ES-I3 (cell line): ENCODE results near the gene RAMP2.

Source experiments
- H3K36me3 ChIP-seq: 2 replicates; pipeline ENCODE4 v1.6.1; 2013; ENCODE audit warnings: mild to moderate bottlenecking, low read length, control low read depth, moderate library complexity; ENCODE audit not compliant: insufficient read depth
- H3K4me1 ChIP-seq: 2 replicates; pipeline ENCODE4 v1.6.1; 2013; ENCODE audit warnings: mild to moderate bottlenecking, control low read depth, low read length; ENCODE audit not compliant: insufficient read depth
- H3K9ac ChIP-seq: 2 replicates; pipeline ENCODE4 v1.6.1; 2013; ENCODE audit warnings: low read depth, mild to moderate bottlenecking, low read length, moderate library complexity
- H3K9me3 ChIP-seq: 2 replicates; pipeline ENCODE4 v1.6.1; 2013; ENCODE audit warnings: mild to moderate bottlenecking, low read length, moderate library complexity; ENCODE audit not compliant: control insufficient read depth, insufficient read depth

Gene RAMP2

DNA sequence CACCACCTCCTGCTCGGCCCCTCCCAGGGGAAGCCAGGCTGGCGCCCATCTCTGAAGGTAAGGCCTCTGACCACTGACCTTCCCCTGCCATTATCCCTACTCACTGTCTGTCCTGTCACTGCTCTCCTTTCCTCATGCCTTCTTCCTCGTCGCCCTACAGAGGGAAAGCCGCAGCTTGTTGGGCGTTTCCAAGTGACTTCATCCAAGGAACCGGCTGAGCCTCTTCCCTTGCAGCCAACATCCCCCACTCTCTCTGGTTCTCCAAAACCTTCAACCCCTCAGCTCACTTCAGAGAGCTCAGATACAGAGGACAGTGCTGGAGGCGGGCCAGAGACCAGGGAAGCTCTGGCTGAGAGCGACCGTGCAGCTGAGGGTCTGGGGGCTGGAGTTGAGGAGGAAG is 34.4 kb downstream of the RAMP2 start:
- Histone ChIP-seq H3K36me3 (no peaks in the 10 kb centered on the region), H3K4me1 (0 out of 2 replicates have a peak, but pooled peaks cover 5% of the 10 kb centered on the region), H3K9ac (no peak overlapping the region), H3K9me3 (no peaks in the 10 kb centered on the region)

DNA sequence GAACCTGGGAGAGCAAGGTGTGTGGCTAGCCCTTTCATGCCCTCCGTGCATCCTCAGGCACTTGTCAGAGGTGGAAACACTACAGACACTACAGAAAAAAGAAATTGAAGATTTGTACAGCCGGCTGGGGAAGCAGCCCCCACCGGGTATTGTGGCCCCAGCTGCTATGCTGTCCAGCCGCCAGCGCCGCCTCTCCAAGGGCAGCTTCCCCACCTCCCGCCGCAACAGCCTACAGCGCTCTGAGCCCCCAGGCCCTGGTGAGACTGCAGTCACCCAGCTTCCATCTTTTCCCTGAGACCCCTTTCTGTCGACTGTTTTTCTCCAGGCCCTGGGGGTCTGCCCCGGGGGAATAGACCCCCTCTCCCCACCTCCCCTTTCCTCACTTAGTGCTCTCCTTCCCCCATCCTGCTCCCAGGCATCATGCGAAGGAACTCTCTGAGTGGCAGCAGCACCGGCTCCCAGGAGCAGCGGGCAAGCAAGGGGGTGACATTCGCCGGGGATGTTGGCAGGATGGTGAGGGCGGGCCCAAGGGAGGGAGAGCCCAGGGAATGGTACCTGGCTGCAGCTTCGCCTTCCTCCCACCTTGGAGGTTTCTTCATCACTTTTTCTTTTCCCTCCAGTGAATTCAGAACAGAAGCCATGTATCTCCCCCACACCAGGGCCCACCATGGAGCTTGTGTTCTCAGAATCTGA is 35.2 kb downstream of the RAMP2 start:
- H3K9ac ChIP-seq = no peak overlapping the region
- H3K9me3 ChIP-seq = no peaks in the 10 kb centered on the region
- no peaks in the 10 kb centered on the region for H3K36me3 ChIP-seq
- 0 out of 2 replicates have a peak, but pooled peaks cover 5% of the 10 kb centered on the region for H3K4me1 ChIP-seq

DNA sequence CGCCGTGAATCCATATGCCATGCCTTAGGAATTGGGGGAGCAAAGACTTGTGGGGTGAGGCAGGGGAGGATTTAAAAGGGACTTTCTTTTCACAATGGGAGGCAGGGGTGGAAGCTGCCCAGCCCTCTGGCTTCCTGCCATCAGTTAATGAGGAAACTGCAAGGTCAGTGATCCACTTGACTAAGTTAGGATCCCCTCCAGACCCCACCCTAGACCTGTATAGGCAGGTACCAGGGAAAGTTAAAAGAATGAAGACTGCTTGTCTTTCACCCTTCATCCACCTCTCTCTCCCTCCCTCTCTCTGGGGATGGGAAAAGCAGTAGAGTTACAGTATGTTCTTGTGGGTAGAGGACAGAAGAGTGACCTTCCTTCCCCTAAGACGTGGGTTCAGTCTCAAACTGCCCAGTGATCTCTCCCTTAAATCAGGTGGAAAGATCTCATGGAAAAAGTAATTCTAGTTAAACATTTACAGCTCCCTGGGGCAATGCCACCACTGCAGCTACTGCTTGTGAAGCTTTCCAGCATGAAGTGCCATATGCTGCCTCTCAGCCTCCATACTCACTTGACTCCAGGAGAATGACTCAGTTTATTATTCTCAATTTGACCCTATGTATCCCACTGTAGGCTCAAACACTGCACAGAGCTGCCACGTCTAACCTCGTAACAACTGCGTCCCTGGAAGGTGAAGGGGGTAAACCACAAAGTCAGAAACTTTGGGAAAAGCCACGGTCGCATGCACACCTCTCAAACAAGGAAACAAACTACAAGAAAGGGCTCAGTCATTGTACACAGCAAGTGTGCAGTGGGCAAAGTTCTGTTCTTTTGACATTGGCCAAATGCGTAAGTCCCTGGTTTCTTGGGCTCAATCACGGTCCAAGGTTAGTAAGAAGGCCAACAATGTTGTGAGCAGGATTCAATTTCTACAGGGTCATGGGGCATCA is 36.3 kb downstream of the RAMP2 start:
- H3K36me3 ChIP-seq = no peaks in the 10 kb centered on the region
- H3K9me3 ChIP-seq = no peaks in the 10 kb centered on the region
- peak overlapping the region; percentile 92 for H3K9ac ChIP-seq
- H3K4me1 ChIP-seq = 0 out of 2 replicates have a peak, but pooled peaks cover 5% of the 10 kb centered on the region

DNA sequence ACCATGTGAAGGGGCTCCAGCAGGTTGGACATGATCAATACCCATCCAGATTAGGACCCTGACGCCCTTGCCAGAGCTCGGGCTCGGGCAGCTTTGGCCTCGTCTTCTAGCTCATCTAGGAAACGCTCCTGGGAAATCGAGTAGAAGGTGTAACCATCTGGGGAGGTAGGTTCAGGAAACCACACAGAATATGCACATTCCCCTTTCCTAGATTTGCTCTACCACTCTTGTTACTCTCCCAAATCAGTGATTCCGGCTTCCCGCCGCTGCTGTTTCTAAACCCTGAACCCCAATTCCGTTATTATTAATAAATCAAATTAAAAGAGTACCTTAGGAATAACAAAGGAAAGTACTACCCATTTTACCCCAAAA is 37.0 kb downstream of the RAMP2 start:
- Histone ChIP-seq H3K9ac (peak overlapping the region; percentile 92), H3K36me3 (no peaks in the 10 kb centered on the region), H3K4me1 (0 out of 2 replicates have a peak, but pooled peaks cover 5% of the 10 kb centered on the region), H3K9me3 (no peaks in the 10 kb centered on the region)

DNA sequence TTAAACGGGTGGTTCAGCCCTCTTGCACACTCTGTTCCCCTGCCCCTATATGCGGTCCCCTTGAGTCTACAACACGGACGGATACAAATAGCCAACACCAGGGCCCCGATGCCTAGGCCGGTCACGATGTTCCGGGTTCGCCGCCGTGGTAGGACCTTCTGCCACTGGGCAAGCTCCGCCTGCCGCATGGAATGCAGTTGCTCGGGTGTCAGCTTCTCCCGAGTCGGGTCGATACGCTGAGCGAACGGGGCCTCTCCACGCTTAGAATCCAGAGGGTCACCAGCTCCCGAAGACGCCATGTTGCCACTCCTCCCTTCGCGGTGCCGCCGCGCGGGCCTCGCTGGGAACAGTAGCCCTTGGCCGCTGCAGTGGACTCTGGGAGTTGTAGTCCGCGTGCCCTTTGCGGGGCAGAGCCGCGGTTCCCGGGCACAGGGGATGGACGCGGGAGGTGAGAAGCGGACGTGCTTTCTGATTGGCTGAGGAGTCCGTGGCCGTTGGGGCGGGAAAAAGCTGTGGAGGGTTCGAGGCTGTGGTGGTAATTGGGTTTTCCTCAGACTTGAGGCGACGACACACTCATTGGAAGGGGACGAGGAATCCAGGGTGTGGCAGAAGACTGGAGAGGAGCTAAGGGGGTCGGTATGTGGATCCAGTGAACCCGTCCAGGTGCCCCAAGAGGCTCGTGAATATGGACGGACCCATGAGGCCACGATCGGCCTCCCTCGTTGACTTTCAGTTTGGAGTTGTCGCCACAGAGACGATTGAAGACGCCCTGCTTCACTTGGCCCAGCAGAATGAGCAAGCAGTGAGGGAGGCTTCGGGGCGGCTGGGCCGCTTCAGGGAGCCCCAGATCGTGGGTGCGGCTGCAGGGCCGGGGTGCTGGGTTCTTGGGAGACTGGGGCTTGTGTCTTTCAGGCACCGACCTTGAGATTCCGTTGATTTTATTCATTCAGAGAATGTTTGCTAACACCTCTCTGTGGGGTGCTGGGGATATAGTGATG is 37.7 kb downstream of the RAMP2 start, which contains the start of the genes CNTD1 and COA3:
CNTD1 (plus strand) TSS at position 479 of the 998 bp plus-strand sequence; CDS start at position 686, 207 bp downstream.
COA3 (minus strand) TSS at position 322 of the 998 bp plus-strand sequence; CDS start at position 299, 23 bp downstream.
- 0 out of 2 replicates have a peak, but pooled peaks cover 5% of the 10 kb centered on the region for H3K4me1 ChIP-seq
- no peaks in the 10 kb centered on the region for H3K9me3 ChIP-seq
- peak within 1 kb of the TSS; percentile 92 for H3K9ac ChIP-seq
- no peaks in the 10 kb centered on the region for H3K36me3 ChIP-seq

DNA sequence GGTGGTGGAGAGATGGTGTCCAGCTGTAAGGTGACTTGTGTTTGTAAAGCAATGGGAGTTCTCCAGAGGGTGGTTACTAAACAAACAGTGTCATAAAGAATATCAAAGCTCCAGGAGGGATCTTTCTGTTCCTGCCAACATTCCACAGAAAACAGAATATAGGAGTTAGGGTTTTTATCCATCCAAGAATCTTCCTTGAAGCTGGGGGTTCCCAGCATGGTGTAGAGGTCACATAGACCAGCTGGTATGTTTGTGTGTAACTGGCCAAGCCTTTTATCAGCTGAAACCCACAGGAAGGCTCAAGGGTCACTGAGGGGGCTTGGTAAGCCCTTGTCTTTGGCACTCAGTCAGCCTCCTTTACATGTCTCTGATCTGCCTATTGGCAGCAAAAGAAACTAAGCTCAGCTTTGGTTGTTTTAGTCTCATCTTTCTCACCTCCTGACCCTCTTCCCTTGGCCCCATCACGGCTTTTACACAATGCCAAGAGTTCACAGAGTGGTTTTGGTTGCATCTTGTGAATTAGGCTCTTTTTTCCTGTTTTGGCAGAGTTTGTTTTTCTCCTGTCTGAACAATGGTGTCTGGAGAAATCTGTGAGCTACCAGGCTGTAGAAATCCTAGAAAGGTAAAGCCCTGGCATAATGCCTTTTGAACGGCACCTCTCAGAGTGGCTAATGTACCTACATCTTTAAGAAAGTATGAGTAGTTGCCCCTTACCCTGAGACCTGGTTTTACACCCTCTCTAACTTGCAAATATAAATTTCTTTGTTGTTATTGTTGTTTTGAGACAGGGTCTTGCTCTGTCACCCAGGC is 42.3 kb downstream of the RAMP2 start:
- H3K4me1 ChIP-seq = no peaks in the 10 kb centered on the region
- H3K9ac ChIP-seq = no peak overlapping the region
- no peaks in the 10 kb centered on the region for H3K9me3 ChIP-seq
- H3K36me3 ChIP-seq = no peaks in the 10 kb centered on the region

DNA sequence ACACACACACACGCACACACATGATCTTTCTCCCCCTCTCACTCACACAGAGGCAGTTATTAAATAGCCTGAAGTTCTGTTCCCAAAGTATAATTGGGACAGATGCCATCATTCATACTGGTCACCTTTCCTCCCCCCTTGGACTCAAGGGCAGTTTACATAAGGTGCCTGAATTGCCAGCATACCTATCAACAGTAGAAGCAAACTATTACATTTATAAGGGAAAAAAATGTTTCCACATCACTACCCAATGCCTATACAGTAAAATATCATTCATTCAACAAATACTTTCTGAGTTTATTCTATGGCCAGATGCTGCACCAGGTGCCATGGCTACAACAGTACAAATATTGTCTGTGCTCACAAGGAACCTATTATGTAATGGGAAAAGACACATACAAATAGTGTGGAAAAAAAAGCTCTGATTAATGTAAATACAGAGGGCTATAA is 43.9 kb downstream of the RAMP2 start:
- H3K4me1 ChIP-seq = no peaks in the 10 kb centered on the region
- H3K9me3 ChIP-seq = no peaks in the 10 kb centered on the region
- no peak overlapping the region for H3K9ac ChIP-seq
- no peaks in the 10 kb centered on the region for H3K36me3 ChIP-seq

DNA sequence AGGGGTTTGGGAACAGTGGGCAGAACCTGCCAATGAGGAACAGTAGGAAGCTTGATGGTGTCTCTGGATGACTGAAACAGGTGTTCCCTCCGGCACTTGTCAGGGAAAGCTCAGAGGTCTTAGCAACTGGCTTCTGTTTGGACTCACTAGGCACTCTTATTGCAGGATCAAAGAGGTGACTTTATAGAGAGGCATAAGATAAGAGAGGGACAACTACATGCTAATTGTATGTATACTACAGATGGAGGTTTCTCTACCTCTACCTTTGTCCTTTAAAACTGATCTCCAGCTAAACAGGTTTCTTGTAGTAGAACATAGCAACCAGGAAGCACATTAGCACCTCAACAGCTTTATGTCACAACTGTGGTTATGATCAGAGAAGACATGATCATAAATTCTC is 45.2 kb downstream of the RAMP2 start:
- no peaks in the 10 kb centered on the region for H3K9me3 ChIP-seq
- H3K36me3 ChIP-seq = peaks cover 5% of the 10 kb centered on the region; the same call in 1 of the 2 replicates
- no peaks in the 10 kb centered on the region for H3K4me1 ChIP-seq
- no peak overlapping the region for H3K9ac ChIP-seq

DNA sequence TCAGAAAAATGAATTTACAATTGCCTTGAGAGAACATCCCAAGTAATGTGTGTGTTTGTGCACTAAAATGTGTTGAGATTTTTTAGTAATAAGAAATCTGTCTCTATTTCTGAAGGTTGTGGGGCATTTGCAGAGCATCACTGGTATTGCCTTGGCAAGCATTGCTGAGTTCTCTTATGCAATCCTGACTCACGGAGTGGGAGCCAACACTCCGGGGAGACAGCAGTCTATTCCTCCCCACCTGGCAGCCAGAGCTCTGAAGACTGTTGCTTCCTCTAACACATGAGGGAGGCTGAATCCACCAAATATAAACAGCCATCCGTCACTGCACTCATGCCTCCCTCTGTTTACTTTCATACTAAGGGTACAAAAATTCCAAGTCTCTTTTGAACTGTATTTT is 48.2 kb downstream of the RAMP2 start:
- Histone ChIP-seq H3K9me3 (no peaks in the 10 kb centered on the region), H3K9ac (no peak overlapping the region), H3K4me1 (no peaks in the 10 kb centered on the region), H3K36me3 (peaks cover 10% of the 10 kb centered on the region)
